ENCODE measurements around the gene MINK1. TPM values are rescaled to one million over a fixed set of nuclear protein-coding genes. Genes with fewer than 3 reads are reported as not detected.

The MINK1 gene
- total RNA-seq, 1 donor: 38.0 TPM

GRCh38 chr17:4838309-4838785 lies 5.2 kb downstream of the MINK1 start:
- no peak for DNase-seq (ENCODE audit: low read depth)
- H3K4me3 ChIP-seq (ENCODE audit: low read depth, low read length): no peak overlapping the region
- no peak for TF ChIP-seq CTCF (IDR thresholded peaks at IDR 0.05; ENCODE audit: insufficient read depth, low read depth, low read length)

GRCh38 chr17:4839221-4839620 lies 6.1 kb downstream of the MINK1 start:
- no peak for TF ChIP-seq CTCF (IDR thresholded peaks at IDR 0.05; ENCODE audit: insufficient read depth, low read depth, low read length)
- no peak for DNase-seq (ENCODE audit: low read depth)
- no peak overlapping the region for H3K4me3 ChIP-seq (ENCODE audit: low read depth, low read length)

GRCh38 chr17:4839965-4840892 lies 7.1 kb downstream of the MINK1 start:
- H3K4me3 ChIP-seq (ENCODE audit: low read depth, low read length): no peak overlapping the region
- DNase-seq (ENCODE audit: low read depth): peak; percentile 44
- TF ChIP-seq CTCF (IDR thresholded peaks at IDR 0.05; ENCODE audit: insufficient read depth, low read depth, low read length): no peak

GRCh38 chr17:4840893-4841242 lies 7.7 kb downstream of the MINK1 start:
- no peak for DNase-seq (ENCODE audit: low read depth)
- no peak overlapping the region for H3K4me3 ChIP-seq (ENCODE audit: low read depth, low read length)
- no peak for TF ChIP-seq CTCF (IDR thresholded peaks at IDR 0.05; ENCODE audit: insufficient read depth, low read depth, low read length)

- no peak for DNase-seq (ENCODE audit: low read depth)
- H3K4me3 ChIP-seq (ENCODE audit: low read depth, low read length): no peak overlapping the region
- no peak for TF ChIP-seq CTCF (IDR thresholded peaks at IDR 0.05; ENCODE audit: insufficient read depth, low read depth, low read length)
These were observed 9.2 kb downstream of the MINK1 start for GRCh38 chr17:4842376-4842775.

- no peak overlapping the region for H3K4me3 ChIP-seq (ENCODE audit: low read depth, low read length)
- DNase-seq (ENCODE audit: low read depth): no peak
- no peak for TF ChIP-seq CTCF (IDR thresholded peaks at IDR 0.05; ENCODE audit: insufficient read depth, low read depth, low read length)
These were observed 10.3 kb downstream of the MINK1 start for GRCh38 chr17:4843321-4844000.
